Limb (tissue), 2 donors: ENCODE measurements around the gene PCDHGA1.
"Not testable (repeated sequence)": the region's sequence is repeated elsewhere in the genome, so short reads cannot be mapped to it uniquely, and the experiment has no call there.

ENCODE experiments used
- DNase-seq, 2 donors: peaks; one replicate each; pipeline ENCODE4 v3.0.0-alpha.2; 2016; ENCODE audit errors: extremely low spot score in 2 of 2

Gene PCDHGA1

GRCh38 chr5:141409598-141410306 lies 79.4 kb downstream of the PCDHGA1 start:
- DNase-seq: no peak

GRCh38 chr5:141411575-141411974 lies 81.3 kb downstream of the PCDHGA1 start:
- no peak for DNase-seq

- DNase-seq: peak in 1 of 2 donors; percentile 5
Observed at GRCh38 chr5:141412854-141413539, 82.7 kb downstream of the PCDHGA1 start, which contains the start of gene PCDHGA10. TSS of gene PCDHGA10 (plus strand) at chr5:141412987. CDS start at chr5:141413176, 189 bp downstream.

- no peak for DNase-seq
Observed at GRCh38 chr5:141413540-141414069, 83.3 kb downstream of the PCDHGA1 start.

GRCh38 chr5:141414548-141415274 lies 84.4 kb downstream of the PCDHGA1 start:
- not testable (repeated sequence) for DNase-seq

- not testable (repeated sequence) for DNase-seq
Observed at GRCh38 chr5:141415275-141415618, 84.9 kb downstream of the PCDHGA1 start.

GRCh38 chr5:141417494-141418172 lies 87.3 kb downstream of the PCDHGA1 start, which contains the start of gene PCDHGB7:
TSS of gene PCDHGB7 (plus strand) at chr5:141417677. CDS start at chr5:141417860, 183 bp downstream.
- peak; percentile 44 to 67 for DNase-seq

GRCh38 chr5:141419074-141419880 lies 89.0 kb downstream of the PCDHGA1 start:
- no peak for DNase-seq

GRCh38 chr5:141420855-141421488 lies 90.7 kb downstream of the PCDHGA1 start, which contains the start of gene PCDHGA11:
TSS of gene PCDHGA11 (plus strand) at chr5:141421051. CDS start at chr5:141421228, 177 bp downstream.
- no peak for DNase-seq

- DNase-seq: no peak
Observed at GRCh38 chr5:141421489-141421855, 91.2 kb downstream of the PCDHGA1 start.

- no peak for DNase-seq
Observed at GRCh38 chr5:141422742-141423291, 92.5 kb downstream of the PCDHGA1 start.

- no peak for DNase-seq
Observed at GRCh38 chr5:141427783-141428426, 97.6 kb downstream of the PCDHGA1 start.

GRCh38 chr5:141430332-141431113 lies 100.2 kb downstream of the PCDHGA1 start, which contains the start of gene PCDHGA12:
TSS of gene PCDHGA12 (plus strand) at chr5:141430507. CDS start at chr5:141430760, 253 bp downstream.
- no peak for DNase-seq

GRCh38 chr5:141431286-141431685 lies 101.0 kb downstream of the PCDHGA1 start:
- DNase-seq: no peak

- DNase-seq: not testable (repeated sequence)
Observed at GRCh38 chr5:141432308-141432707, 102.0 kb downstream of the PCDHGA1 start.

GRCh38 chr5:141432726-141433125 lies 102.4 kb downstream of the PCDHGA1 start:
- not testable (repeated sequence) for DNase-seq

- no peak for DNase-seq
Observed at GRCh38 chr5:141434006-141434405, 103.7 kb downstream of the PCDHGA1 start.

- no peak for DNase-seq
Observed at GRCh38 chr5:141437221-141437620, 106.9 kb downstream of the PCDHGA1 start.
